Vagina (tissue), 2 donors: ENCODE measurements around the gene PSAPL1. TPM values are rescaled to one million over a fixed set of nuclear protein-coding genes. Genes with fewer than 3 reads are reported as not detected.

ENCODE experiments used
- DNase-seq, 2 donors: peaks; one replicate each; pipeline ENCODE4 v3.0.0-alpha.2; 2017; ENCODE audit errors: extremely low spot score in 2 of 2
- H3K27ac ChIP-seq: fragments of 200-600 bp; sonication (generic); one replicate; pipeline ENCODE4 v1.5.1; 2019
- H3K27me3 ChIP-seq: fragments of 200-600 bp; sonication (generic); one replicate; pipeline ENCODE4 v1.5.1; 2019
- H3K36me3 ChIP-seq, 2 donors: fragments of 200-600 bp; sonication (generic); one replicate each; pipeline ENCODE4 v1.5.1; 2017 to 2019
- H3K4me1 ChIP-seq: fragments of 200-600 bp; sonication (generic); one replicate; pipeline ENCODE4 v1.5.1; 2019
- H3K4me3 ChIP-seq, 2 donors: fragments of 200-600 bp; sonication (generic); 1 replicate in 1 of 2; 2 replicates in 1 of 2; pipeline ENCODE4 v1.5.1; 2016 to 2019
- H3K9me3 ChIP-seq: fragments of 200-600 bp; sonication (generic); one replicate; pipeline ENCODE4 v1.5.1; 2019
- CTCF ChIP-seq, 3 experiments: fragments of 450-650 bp in 2 of 3; fragments of 200-600 bp in 1 of 3; sonication (generic) in 1 of 3; IDR thresholded peaks; one replicate each; pipeline ENCODE4 v1.5.1; 2017 to 2019; ENCODE audit warnings: antibody characterized with exemption in 3 of 3, mild to moderate bottlenecking in 2 of 3, moderate library complexity in 2 of 3
- POLR2A ChIP-seq, 2 donors: fragments of 450-650 bp; IDR thresholded peaks; one replicate each; pipeline ENCODE4 v1.6.1; 2017; ENCODE audit warnings: antibody characterized with exemption in 2 of 2, mild to moderate bottlenecking in 2 of 2, moderate library complexity in 2 of 2
- POLR2AphosphoS5 ChIP-seq, 2 donors: sonication (generic); formaldehyde crosslinking; IDR thresholded peaks; one replicate each; pipeline ENCODE4 v1.9.0; 2017; ENCODE audit warnings: antibody characterized with exemption in 2 of 2, mild to moderate bottlenecking in 2 of 2, low read depth in 1 of 2; ENCODE audit not compliant: insufficient read depth in 1 of 2
- intact Hi-C: fragments of 100-400 bp; cut with DNase I; formaldehyde crosslinking; loops from one replicate; pipeline ENCODE4 v1.15.1; 2023
- total RNA-seq: library from RNA; depleted of rRNA; stranded (reverse); fragments of >200 nt; gene quantifications from one replicate; pipeline ENCODE4 v1.2.3, GENCODE V29; 2016

PSAPL1 gene
- total RNA-seq, 1 donor from 2014 or later: not detected

- Histone ChIP-seq H3K4me3 (no peak overlapping the region), H3K36me3 (no peaks in the 10 kb centered on the region), H3K4me1 (no peaks in the 10 kb centered on the region), H3K9me3 (no peaks in the 10 kb centered on the region), H3K27me3 (no peaks in the 10 kb centered on the region), H3K27ac (no peak overlapping the region)
- no peak for DNase-seq
- TF ChIP-seq CTCF (IDR thresholded peaks at IDR 0.05): no peak
- no peak for TF ChIP-seq POLR2A (IDR thresholded peaks at IDR 0.05)
- TF ChIP-seq POLR2AphosphoS5 (IDR thresholded peaks at IDR 0.05; ENCODE audit: insufficient read depth in 1 of 2, low read depth in 1 of 2): no peak
- intact Hi-C loops: no loop called here
Observed at GRCh38 chr4:7419961-7420660, 14.6 kb downstream of the PSAPL1 start.

DNA sequence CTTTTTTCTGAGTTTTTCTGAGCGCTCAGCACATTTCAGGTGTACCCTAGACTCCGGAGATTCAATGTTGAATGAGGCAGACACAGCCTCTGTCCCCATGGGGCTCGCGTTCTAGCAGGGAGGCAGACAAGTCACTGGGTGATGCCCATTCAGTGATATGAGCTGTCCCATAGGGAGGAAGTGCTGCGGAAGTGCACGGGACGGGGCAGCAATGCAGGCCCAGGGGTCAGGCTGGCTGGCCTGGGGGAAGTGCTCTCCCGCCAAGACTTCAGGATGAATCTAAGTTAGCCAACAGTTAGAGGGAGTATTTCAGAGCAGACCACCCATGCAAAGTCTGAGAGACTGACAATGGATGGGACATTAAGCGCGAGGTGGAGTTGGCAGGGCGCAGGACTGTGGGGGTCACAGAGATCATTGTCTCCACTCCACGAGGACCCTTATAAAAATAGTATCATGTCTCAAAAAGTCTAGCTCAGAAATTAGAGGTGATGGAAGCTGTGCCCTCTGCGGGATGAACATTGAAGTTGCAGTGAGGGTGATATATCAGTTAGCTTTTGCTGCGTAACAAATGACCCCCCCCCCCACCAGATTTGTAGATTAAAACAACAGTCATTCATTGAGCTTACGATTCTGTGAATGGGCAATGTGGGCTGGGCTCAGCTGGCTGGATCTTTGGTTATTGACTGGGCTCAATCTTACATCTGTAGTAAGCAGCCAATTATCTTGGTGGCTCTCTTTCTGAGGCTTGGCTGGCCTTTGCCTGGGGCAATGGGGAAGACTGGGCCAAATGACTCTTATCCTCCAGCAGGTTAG lies 16.4 kb downstream of the PSAPL1 start:
- H3K9me3 ChIP-seq: no peaks in the 10 kb centered on the region
- H3K4me3 ChIP-seq: no peak overlapping the region
- no peaks in the 10 kb centered on the region for H3K4me1 ChIP-seq
- no peak for DNase-seq
- TF ChIP-seq POLR2AphosphoS5 (IDR thresholded peaks at IDR 0.05; ENCODE audit: insufficient read depth in 1 of 2, low read depth in 1 of 2): no peak
- TF ChIP-seq CTCF (IDR thresholded peaks at IDR 0.05): no peak
- H3K27me3 ChIP-seq: no peaks in the 10 kb centered on the region
- H3K27ac ChIP-seq: no peak overlapping the region
- intact Hi-C loops: no loop called here
- no peaks in the 10 kb centered on the region for H3K36me3 ChIP-seq

DNA sequence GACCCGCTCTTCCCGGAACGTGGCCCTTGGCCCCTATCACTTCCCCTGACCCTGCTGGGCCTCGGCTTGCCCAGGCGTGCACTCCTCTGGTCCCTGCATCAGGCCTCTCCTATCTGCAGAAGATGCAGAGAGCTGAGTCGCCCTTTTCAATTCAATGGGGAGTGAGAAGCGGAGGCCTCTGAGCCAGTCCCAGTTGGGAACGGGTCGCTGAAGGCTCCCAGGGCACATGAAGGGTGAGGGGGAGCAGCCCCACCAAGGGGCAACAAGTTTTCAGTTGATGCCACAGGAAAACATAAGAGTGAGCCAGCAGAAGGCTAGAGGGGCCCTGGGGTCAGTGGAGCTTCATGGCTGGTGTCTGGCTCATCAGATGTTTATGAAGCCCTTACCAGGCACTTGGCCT lies 17.1 kb downstream of the PSAPL1 start:
- DNase-seq: no peak
- no peaks in the 10 kb centered on the region for H3K36me3 ChIP-seq
- no peaks in the 10 kb centered on the region for H3K27me3 ChIP-seq
- intact Hi-C loops: no loop called here
- no peak overlapping the region for H3K4me3 ChIP-seq
- no peak overlapping the region for H3K27ac ChIP-seq
- TF ChIP-seq POLR2AphosphoS5 (IDR thresholded peaks at IDR 0.05; ENCODE audit: insufficient read depth in 1 of 2, low read depth in 1 of 2) (no peak), CTCF (IDR thresholded peaks at IDR 0.05) (no peak), POLR2A (IDR thresholded peaks at IDR 0.05) (no peak)
- no peaks in the 10 kb centered on the region for H3K9me3 ChIP-seq
- no peaks in the 10 kb centered on the region for H3K4me1 ChIP-seq

GRCh38 chr4:7416745-7417432 lies 17.8 kb downstream of the PSAPL1 start:
- Histone ChIP-seq H3K36me3 (no peaks in the 10 kb centered on the region), H3K27me3 (no peaks in the 10 kb centered on the region)
- DNase-seq: no peak

More at GRCh38 chr4:7416745-7417432, 17.8 kb downstream of the PSAPL1 start:
- Histone ChIP-seq H3K27ac (no peak overlapping the region), H3K4me1 (no peaks in the 10 kb centered on the region), H3K4me3 (no peak overlapping the region), H3K9me3 (no peaks in the 10 kb centered on the region)
- intact Hi-C loops: no loop called here
- TF ChIP-seq POLR2AphosphoS5 (IDR thresholded peaks at IDR 0.05; ENCODE audit: insufficient read depth in 1 of 2, low read depth in 1 of 2): no peak
- TF ChIP-seq CTCF (IDR thresholded peaks at IDR 0.05): no peak
- no peak for TF ChIP-seq POLR2A (IDR thresholded peaks at IDR 0.05)
